Adrenal gland (tissue), 12 donors: ENCODE results near the gene CCDC80. TPM values are rescaled to one million over a fixed set of nuclear protein-coding genes. Genes with fewer than 3 reads are reported as not detected.

Source experiments
- DNase-seq, 7 donors: peaks; one replicate each; pipeline ENCODE4 v3.0.0-alpha.2; 2019 to 2020
- H3K27ac ChIP-seq, 5 donors: fragments of 200-600 bp; sonication (generic) in 4 of 5; 1 replicate in 3 of 5; 2 replicates in 2 of 5; pipeline versions ENCODE4 v1.5.1 to v1.8.0; 2016 to 2020; ENCODE audit warnings: mild to moderate bottlenecking in 1 of 5
- H3K27me3 ChIP-seq: fragments of 200-600 bp; 2 replicates; pipeline ENCODE4 v1.8.0; 2021
- H3K36me3 ChIP-seq, 2 donors: fragments of 200-600 bp; replicated peaks in 1 of 2; 1 replicate in 1 of 2; 2 replicates in 1 of 2; pipeline versions ENCODE4 v1.5.1 to v1.8.0; 2018 to 2022
- H3K4me1 ChIP-seq, 2 donors: fragments of 200-600 bp; replicated peaks in 1 of 2; 1 replicate in 1 of 2; 2 replicates in 1 of 2; pipeline versions ENCODE4 v1.5.1 to v1.8.0; 2018 to 2021
- H3K4me3 ChIP-seq, 4 donors: fragments of 200-600 bp; sonication (generic) in 3 of 4; one replicate each; pipeline ENCODE4 v1.5.1; 2016 to 2018
- H3K9me3 ChIP-seq, 3 donors: fragments of 200-600 bp; sonication (generic) in 1 of 3; replicated peaks in 1 of 3; 1 replicate in 2 of 3; 2 replicates in 1 of 3; pipeline versions ENCODE4 v1.5.1 to v1.8.0; 2016 to 2021
- CTCF ChIP-seq, 6 experiments: fragments of 450-650 bp in 4 of 6; fragments of 200-600 bp in 2 of 6; sonication (generic) in 1 of 6; IDR thresholded peaks; 1 replicate in 5 of 6; 2 replicates in 1 of 6; pipeline versions ENCODE4 v1.5.1 to v1.8.0; 2016 to 2021; ENCODE audit warnings: antibody characterized with exemption in 6 of 6, mild to moderate bottlenecking in 2 of 6, moderate library complexity in 1 of 6
- POLR2A ChIP-seq, 2 donors: fragments of 450-650 bp; IDR thresholded peaks; one replicate each; pipeline ENCODE4 v1.6.1; 2017; ENCODE audit warnings: antibody characterized with exemption in 2 of 2, mild to moderate bottlenecking in 2 of 2, moderate library complexity in 1 of 2
- WGBS, 4 donors: extraction: QIAGEN DNeasy Blood & Tissue Kit in 2 of 4; methylation state at CpG; one replicate each; pipeline versions ENCODE4 v1.1.5 to v1.1.7; 2013 to 2017; 5-methylcytosine and 5-hydroxymethylcytosine counted together
- intact Hi-C, 2 donors: fragments of 100-400 bp; cut with DNase I; formaldehyde crosslinking; loops; one replicate each; pipeline versions ENCODE4 v1.14.1 to v1.15.0; 2022 to 2023
- polyA plus RNA-seq, 3 donors: library from polyadenylated mRNA; stranded (reverse); fragments of 200-250 nt in 2 of 3; fragments of 350-450 nt in 1 of 3; fragmentation: Illumina TruSeq in 1 of 3; extraction: RNeasy Lipid Tissue Mini Kit (QIAGEN cat#74804) in 1 of 3; gene quantifications; one replicate each; pipeline ENCODE4 v1.2.3, GENCODE V29; 2013 to 2014
- total RNA-seq, 9 donors: library from RNA; depleted of rRNA in 4 of 9; stranded (reverse); fragments of >200 nt in 4 of 9; fragments of 120-200 nt in 1 of 9; fragmentation: NEBNext Ultra II Directional in 1 of 9; extraction: Animal tissue kit (Norgen Biotek cat#: 25700) in 1 of 9; gene quantifications; one replicate each; pipeline versions ENCODE4 v1.1.0 to v1.2.4, GENCODE V29; 2013 to 2023
- donor health status: healthy with polysubstance abuse.
- donor health status: Bipolar disorder and iron deficiency.
- donor health status: DM: yes; HTN: yes; CAD: no.
- donor health status: DM: no; HTN: no; CAD: no.
- donor health status: DM: no; HTN: no; CAD: no.
- donor health status: DM: yes; HTN: yes; CAD: no.

Gene CCDC80
- total and polyA plus RNA-seq, 12 donors, result 5.7 to 65.3 (median 17.9) TPM

- Histone ChIP-seq H3K27me3 (no peaks in the 10 kb centered on the region), H3K4me1 (no peaks in the 10 kb centered on the region), H3K36me3 (no peaks in the 10 kb centered on the region), H3K4me3 (no peak overlapping the region), H3K9me3 (no peaks in the 10 kb centered on the region), H3K27ac (no peak overlapping the region)
- no peak for DNase-seq
- TF ChIP-seq CTCF (IDR thresholded peaks at IDR 0.05) (no peak), POLR2A (IDR thresholded peaks at IDR 0.05) (no peak)
- intact Hi-C loops, result no loop called here
- WGBS, 4 donors, result 31 to 44% (median 36%) methylated on average over 2 of the region's 2 CpGs
Measured at GRCh38 chr3:112688819-112689218, 47.9 kb upstream of the CCDC80 start.

- no peaks in the 10 kb centered on the region for H3K27me3 ChIP-seq
- H3K9me3 ChIP-seq, result no peaks in the 10 kb centered on the region
- no peak for DNase-seq
- H3K27ac ChIP-seq, result no peak overlapping the region
- 61 to 75% (median 68%) methylated on average over 2 of the region's 2 CpGs for WGBS, 4 donors
- intact Hi-C loops, result no loop called here
- TF ChIP-seq CTCF (IDR thresholded peaks at IDR 0.05) (no peak), POLR2A (IDR thresholded peaks at IDR 0.05) (no peak)
- H3K36me3 ChIP-seq, result no peaks in the 10 kb centered on the region
- H3K4me3 ChIP-seq, result no peak overlapping the region
- no peaks in the 10 kb centered on the region for H3K4me1 ChIP-seq
Measured at GRCh38 chr3:112688085-112688769, 47.3 kb upstream of the CCDC80 start.

GRCh38 chr3:112687616-112688015, 46.7 kb upstream of the CCDC80 start:
- H3K27me3 ChIP-seq, result no peaks in the 10 kb centered on the region
- H3K27ac ChIP-seq, result no peak overlapping the region
- H3K4me3 ChIP-seq, result no peak overlapping the region
- no peak for DNase-seq
- 88 to 100% (median 89%) methylated on average over 1 of the region's 1 CpG; no CpG with 5 or more reads in 1 of the 4 donors for WGBS, 4 donors
- H3K9me3 ChIP-seq, result no peaks in the 10 kb centered on the region
- intact Hi-C loops, result no loop called here
- no peaks in the 10 kb centered on the region for H3K36me3 ChIP-seq
- H3K4me1 ChIP-seq, result no peaks in the 10 kb centered on the region
- no peak for TF ChIP-seq CTCF (IDR thresholded peaks at IDR 0.05)
- TF ChIP-seq POLR2A (IDR thresholded peaks at IDR 0.05), result no peak

GRCh38 chr3:112687211-112687610, 46.3 kb upstream of the CCDC80 start:
- Histone ChIP-seq H3K27me3 (no peaks in the 10 kb centered on the region), H3K27ac (no peak overlapping the region), H3K4me1 (no peaks in the 10 kb centered on the region), H3K9me3 (no peaks in the 10 kb centered on the region), H3K4me3 (no peak overlapping the region), H3K36me3 (no peaks in the 10 kb centered on the region)
- DNase-seq, result no peak
- 72 to 76% (median 73%) methylated on average over 3 of the region's 3 CpGs for WGBS, 4 donors
- TF ChIP-seq CTCF (IDR thresholded peaks at IDR 0.05) (no peak), POLR2A (IDR thresholded peaks at IDR 0.05) (no peak)
- intact Hi-C loops, result no loop called here
